ENCODE data around the gene C4A.
"Not testable (repeated sequence)": the region's sequence is repeated elsewhere in the genome, so short reads cannot be mapped to it uniquely, and the experiment has no call there.

DNA sequence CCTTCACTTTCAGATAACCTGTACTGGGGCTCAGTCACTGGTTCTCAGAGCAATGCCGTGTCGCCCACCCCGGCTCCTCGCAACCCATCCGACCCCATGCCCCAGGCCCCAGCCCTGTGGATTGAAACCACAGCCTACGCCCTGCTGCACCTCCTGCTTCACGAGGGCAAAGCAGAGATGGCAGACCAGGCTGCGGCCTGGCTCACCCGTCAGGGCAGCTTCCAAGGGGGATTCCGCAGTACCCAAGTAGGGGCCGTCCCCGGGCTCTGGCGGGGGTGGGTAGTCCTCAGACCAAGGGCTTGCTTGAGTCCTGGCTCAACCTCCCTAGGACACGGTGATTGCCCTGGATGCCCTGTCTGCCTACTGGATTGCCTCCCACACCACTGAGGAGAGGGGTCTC, 47.7 kb downstream of the C4A start:
- TF ChIP-seq, protein P1, sequence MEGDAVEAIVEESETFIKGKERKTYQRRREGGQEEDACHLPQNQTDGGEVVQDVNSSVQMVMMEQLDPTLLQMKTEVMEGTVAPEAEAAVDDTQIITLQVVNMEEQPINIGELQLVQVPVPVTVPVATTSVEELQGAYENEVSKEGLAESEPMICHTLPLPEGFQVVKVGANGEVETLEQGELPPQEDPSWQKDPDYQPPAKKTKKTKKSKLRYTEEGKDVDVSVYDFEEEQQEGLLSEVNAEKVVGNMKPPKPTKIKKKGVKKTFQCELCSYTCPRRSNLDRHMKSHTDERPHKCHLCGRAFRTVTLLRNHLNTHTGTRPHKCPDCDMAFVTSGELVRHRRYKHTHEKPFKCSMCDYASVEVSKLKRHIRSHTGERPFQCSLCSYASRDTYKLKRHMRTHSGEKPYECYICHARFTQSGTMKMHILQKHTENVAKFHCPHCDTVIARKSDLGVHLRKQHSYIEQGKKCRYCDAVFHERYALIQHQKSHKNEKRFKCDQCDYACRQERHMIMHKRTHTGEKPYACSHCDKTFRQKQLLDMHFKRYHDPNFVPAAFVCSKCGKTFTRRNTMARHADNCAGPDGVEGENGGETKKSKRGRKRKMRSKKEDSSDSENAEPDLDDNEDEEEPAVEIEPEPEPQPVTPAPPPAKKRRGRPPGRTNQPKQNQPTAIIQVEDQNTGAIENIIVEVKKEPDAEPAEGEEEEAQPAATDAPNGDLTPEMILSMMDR (conservative IDR thresholded peaks at IDR 0.05), result not testable (repeated sequence)
- not testable (repeated sequence) for TF ChIP-seq EZH2 (IDR thresholded peaks at IDR 0.05; ENCODE audit: low read depth)
